Gastrocnemius medialis (tissue), 4 donors: ENCODE data around the gene CDH2.

Source experiments
- POLR2A ChIP-seq, 2 donors: fragments of 450-650 bp; IDR thresholded peaks; one replicate each; pipeline ENCODE4 v1.6.1; 2017; ENCODE audit warnings: antibody characterized with exemption in 2 of 2, mild to moderate bottlenecking in 2 of 2, moderate library complexity in 2 of 2
- TF ChIP-seq, protein P1 (sequence below), 5 experiments: fragments of 450-650 bp in 3 of 5; fragments of 200-600 bp in 2 of 5; sonication (generic) in 2 of 5; IDR thresholded peaks in 4 of 5; conservative IDR thresholded peaks in 1 of 5; 1 replicate in 4 of 5; 2 replicates in 1 of 5; pipeline ENCODE4 v1.5.1; 2016 to 2019; ENCODE audit warnings: antibody characterized with exemption in 5 of 5, mild to moderate bottlenecking in 3 of 5, moderate library complexity in 3 of 5

DNA sequence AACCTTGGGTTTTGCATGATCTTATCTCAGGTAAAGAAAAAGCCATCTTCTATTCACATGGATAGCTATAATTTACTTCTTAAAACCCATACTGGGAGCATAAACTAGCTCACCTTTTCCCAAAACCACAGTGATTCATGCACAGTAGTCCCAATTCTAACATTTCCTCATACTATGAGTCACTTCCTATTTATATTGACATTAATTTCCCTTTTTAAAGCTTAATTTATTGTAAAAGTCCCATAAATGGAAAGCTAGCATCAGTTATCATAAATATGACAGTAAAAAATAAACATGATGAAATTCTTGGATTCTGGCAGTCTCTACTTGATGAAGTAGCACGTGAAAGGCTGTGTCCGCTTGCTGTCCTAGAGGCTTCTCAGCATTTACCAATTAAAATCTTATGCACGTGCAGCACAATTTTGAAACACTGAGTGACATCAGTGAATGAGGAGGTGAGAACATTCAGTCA, 180.1 kb downstream of the CDH2 start:
- no peak for TF ChIP-seq POLR2A (IDR thresholded peaks at IDR 0.05)
- TF ChIP-seq, protein P1, sequence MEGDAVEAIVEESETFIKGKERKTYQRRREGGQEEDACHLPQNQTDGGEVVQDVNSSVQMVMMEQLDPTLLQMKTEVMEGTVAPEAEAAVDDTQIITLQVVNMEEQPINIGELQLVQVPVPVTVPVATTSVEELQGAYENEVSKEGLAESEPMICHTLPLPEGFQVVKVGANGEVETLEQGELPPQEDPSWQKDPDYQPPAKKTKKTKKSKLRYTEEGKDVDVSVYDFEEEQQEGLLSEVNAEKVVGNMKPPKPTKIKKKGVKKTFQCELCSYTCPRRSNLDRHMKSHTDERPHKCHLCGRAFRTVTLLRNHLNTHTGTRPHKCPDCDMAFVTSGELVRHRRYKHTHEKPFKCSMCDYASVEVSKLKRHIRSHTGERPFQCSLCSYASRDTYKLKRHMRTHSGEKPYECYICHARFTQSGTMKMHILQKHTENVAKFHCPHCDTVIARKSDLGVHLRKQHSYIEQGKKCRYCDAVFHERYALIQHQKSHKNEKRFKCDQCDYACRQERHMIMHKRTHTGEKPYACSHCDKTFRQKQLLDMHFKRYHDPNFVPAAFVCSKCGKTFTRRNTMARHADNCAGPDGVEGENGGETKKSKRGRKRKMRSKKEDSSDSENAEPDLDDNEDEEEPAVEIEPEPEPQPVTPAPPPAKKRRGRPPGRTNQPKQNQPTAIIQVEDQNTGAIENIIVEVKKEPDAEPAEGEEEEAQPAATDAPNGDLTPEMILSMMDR (IDR thresholded peaks at IDR 0.05 in 4 of 5, conservative IDR thresholded peaks at IDR 0.05 in 1 of 5) = no peak
